HG02759 (cell line): ENCODE measurements around the gene CYBA.

Experiments used
- ATAC-seq: cut with Tn5 transposase; IDR thresholded peaks from one replicate; pipeline ENCODE4 v1.9.1; 2021; ENCODE audit warnings: mild to moderate bottlenecking, moderate library complexity; ENCODE audit not compliant: unreplicated experiment

The CYBA gene

DNA sequence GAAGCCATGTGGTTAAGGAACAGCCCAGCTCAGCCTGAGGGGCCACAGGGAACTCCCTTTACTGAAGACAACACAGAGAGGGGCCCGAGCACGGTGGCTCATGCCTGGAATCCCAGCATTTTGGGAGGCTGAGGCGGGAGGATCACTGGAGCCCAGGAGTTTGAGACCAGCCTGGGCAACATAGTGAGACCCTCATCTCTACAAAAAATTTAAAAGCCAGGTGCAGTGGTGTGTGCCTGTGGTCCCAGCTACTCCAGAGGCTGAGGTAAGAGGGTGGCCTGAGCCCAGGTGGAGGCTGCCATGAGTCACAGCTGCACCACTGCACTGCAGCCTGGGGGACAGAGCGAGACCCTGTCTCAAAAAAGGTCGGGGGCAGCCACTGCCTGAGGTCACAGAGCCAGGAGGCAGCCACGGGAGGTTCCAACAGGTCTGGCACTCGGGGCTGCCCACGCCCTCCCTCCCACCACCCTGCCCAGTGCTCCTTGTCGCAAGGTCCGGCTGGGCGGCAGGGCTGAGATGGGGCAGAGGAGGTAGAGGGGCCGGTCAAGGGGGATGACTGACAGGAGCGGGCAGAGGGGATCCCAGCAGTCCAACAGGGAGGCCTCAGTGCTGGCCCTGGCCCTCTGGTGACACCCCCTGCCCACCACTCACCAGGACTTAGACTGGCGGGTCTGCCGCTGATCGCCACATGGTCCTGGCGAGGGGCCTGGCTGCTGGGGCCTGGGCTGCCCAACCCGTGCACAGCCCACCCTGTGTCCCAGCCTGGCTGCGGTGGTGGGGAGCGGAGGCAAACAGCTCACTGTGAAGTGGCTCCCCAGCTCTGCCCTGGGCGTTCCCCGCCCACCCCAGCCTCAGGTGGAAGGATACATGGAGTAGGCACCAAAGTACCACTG, 3.4 kb downstream of the CYBA start:
- ATAC-seq = no peak

DNA sequence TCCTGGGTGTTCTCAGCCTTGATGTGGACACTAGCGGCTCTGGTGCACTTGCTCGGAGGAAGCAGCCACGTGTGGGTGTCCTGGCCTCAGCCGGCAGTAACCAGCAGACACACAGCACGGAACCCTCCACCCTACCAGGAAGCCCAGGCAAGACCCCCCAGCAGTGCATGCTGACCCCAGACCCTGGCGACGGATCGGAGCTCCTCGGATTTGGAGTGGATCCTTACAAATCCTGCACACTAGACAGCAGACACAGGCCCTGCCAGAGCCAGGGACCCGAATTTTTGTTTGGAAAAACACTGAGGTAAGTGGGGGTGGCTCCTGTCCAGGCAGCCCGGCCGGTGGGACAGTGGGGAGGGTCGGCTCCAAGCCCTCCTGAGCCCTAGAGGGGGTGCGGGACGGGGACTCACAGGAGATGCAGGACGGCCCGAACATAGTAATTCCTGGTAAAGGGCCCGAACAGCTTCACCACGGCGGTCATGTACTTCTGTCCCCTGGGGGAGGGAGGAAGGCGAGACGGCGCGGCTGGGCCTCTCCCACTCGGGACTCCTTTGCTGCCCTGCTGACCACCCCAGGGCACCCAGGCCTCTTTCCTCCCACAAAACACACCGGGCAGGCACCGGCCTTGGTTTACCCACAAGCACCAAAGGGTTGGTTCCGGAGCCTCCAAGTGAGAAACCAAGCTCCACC, 4.4 kb downstream of the CYBA start:
- no peak for ATAC-seq

DNA sequence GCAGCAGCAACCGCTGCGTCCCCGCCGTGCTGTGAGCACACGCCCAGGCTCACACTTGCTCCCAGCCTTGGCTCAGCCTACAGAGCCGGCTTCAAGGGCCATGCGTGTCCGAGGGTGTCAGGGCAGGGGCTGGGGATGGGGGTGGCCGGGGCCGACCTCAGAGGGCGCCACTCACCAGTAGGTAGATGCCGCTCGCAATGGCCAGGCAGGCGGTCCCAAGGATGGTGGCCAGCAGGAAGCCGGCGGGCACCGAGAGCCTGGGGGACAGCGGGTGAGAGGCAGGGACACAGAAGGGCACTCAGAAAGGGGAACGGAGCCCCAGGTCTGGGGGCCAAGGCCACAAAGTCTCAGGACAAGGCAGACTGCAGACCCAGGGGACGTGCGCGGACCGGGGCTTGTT, 4.9 kb downstream of the CYBA start:
- no peak for ATAC-seq

DNA sequence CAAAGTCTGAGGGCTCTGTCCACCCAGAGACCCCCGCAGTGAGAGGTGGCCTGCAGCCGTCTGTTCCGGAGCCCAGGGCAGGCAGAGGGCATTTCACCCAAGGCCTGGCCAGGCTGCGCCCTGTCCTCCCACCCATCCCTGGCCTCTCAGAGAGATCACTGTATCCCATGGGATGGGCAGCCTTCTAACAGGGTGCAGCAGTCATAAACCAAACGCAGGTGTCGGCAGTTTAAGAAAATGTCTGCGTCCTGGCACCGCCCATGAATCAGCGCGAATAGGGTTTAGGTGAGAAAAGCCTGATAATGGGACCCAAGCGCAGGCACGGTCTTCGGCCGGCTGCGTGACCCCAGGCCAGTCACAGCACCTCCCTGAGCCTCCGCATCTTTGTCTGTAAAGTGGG, 5.4 kb downstream of the CYBA start:
- ATAC-seq = no peak

DNA sequence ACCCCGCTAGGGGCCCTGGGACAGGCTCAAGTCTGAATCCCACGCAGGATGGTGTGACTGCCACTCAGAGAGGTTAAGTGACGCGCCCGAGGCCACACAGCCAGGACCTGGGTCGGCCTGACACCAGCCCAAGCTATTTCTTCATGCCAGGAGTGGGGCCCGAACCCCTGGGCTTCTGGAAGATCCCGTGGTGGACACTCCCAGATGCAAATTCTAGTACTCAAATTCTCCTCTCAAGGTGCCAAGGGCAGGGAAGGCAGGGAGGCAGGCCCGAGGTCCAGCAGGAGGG, 7.3 kb downstream of the CYBA start:
- ATAC-seq = no peak

DNA sequence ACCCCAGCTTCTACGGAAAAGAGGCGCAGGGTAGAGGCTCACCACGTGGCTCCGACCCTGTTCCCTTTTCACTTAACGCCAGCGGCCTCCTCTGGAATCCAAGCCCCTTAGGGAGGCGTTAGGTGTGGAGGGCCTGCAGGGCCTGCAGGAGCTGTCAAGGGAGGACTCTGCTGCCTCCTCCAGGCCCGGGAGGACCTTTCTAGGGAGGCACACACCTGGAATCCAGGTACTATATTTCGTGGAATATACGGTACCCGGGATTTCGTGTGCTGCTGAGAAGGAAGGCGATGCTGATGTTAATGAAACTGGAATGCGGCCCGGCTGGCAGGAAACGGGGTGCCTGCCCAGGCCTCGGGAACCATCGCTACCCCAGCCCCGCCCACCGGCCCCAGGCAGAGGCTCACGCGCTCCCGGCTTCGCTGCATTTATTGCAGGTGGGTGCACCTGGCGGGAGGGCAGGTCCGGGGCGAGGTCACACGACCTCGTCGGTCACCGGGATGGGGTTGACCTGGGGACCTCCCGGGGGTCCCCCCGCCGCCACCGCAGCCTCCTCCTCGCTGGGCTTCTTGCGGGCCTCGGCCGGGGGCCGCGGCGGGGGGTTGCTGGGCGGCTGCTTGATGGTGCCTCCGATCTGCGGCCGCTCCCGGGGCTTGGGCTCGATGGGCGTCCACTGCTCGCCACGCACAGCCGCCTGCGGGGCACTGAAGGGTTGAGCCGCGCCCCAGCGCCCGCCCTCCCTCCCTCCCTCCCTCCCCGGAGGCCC, 7.8 kb downstream of the CYBA start:
- ATAC-seq = no peak

DNA sequence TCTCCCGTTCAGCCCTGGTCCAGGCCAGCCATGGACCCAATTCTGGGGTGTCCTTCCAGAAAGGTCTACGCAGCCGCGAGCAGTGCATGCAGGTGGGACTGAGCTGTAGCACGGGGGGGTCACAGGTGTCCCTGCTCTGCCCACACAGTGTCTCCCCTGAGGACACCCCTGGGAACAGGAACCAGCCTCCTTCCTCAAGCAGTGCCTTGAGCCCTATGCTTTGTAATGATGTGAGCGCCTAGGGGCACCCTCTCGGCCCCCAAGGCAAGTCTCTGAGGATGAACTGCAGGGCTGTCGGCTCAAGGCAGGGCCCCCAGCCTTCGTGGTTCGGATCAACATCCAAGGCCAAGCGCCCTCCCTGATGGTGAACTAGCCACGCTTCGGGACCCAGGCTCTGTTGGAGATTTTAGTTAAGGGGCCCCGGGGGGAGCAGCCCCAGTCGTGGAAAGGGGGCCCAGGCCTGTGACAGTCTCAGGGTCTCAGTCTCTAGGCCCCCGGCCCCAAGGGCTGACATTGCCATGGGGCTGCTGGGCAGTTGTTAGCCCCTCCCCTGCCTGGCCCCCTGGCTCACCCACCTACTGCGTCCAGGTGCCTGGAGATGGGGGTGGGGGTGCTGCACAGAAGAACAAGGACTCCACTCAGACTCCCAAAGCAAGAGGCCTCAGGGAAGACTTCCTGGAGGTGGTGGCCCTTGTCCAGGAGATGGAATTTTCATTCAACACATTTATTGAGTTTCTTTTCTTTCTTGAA, 10.2 kb downstream of the CYBA start:
- no peak for ATAC-seq

DNA sequence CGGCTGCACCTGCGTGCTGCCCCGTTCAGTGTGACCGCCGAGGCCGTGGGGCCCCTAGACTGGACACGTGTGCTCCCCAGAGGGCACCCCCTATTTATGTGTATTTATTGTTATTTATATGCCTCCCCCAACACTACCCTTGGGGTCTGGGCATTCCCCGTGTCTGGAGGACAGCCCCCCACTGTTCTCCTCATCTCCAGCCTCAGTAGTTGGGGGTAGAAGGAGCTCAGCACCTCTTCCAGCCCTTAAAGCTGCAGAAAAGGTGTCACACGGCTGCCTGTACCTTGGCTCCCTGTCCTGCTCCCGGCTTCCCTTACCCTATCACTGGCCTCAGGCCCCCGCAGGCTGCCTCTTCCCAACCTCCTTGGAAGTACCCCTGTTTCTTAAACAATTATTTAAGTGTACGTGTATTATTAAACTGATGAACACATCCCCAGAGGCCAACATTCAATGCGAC, 10.8 kb downstream of the CYBA start:
- ATAC-seq = no peak

DNA sequence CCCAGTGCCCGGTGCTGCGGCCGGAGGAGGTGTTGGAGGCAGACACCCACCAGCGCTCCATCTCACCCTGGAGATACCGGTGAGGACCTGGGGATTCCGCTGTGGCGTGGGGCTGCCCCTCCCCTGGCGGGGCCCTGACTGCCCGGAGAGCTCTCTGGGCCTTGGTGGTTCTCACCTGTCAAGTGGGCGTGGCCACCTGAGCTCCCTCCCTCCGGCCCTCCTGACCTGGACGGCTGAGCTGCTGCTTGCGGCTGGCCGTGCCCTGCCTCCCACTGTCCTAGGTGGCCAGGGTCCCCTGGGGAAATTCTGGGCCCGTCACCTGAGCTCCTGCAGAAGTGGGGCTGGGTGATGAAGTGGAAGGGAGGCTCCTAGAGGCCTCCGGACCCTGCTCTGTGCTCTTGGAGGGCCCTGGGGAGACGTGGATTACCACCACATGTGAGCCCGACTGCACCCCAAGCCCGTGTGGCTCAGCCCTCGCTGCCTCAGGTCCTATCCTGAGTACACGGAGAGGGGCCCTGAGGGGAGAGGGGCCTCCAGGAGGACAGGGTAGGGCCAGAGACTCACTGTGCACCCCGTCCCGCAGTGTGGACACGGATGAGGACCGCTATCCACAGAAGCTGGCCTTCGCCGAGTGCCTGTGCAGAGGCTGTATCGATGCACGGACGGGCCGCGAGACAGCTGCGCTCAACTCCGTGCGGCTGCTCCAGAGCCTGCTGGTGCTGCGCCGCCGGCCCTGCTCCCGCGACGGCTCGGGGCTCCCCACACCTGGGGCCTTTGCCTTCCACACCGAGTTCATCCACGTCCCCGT, 11.4 kb downstream of the CYBA start:
- ATAC-seq = no peak

DNA sequence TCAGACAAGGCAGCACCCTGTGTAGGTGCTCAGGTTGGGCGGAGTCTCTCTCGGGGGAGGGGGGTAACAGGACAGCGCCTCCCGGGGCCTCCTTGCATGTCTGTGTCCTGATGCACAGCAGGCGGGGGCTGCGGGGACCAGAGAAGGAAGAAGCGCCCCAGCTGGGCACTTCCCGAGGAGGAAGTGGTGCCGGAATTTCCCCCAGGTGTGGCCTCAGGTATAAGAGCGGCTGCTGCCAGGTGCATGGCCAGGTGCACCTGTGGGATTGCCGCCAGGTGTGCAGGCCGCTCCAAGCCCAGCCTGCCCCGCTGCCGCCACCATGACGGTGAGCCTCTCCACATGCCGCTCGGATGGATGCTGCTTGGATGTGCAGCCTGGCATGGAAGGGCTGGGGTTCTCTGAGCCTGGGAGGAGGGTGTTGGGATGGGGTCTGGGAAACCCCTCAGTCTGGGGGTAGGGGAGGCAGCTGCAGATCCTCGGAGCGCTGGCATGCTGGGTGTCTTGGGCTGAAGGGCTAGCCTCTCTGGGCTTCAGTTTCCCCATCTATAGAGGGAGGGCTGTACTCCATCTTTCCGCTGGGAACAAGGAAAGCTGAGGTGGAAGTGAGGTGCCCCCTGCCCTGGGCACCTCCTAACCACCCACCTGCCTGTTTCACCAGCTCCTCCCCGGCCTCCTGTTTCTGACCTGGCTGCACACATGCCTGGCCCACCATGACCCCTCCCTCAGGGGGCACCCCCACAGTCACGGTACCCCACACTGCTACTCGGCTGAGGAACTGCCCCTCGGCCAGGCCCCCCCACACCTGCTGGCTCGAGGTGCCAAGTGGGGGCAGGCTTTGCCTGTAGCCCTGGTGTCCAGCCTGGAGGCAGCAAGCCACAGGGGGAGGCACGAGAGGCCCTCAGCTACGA, 12.3 kb downstream of the CYBA start, which contains the start of gene IL17C:
Gene IL17C (plus strand): TSS at position 250 of the 908 bp plus-strand sequence. CDS start 70 bp downstream, at position 320.
- ATAC-seq = no peak

DNA sequence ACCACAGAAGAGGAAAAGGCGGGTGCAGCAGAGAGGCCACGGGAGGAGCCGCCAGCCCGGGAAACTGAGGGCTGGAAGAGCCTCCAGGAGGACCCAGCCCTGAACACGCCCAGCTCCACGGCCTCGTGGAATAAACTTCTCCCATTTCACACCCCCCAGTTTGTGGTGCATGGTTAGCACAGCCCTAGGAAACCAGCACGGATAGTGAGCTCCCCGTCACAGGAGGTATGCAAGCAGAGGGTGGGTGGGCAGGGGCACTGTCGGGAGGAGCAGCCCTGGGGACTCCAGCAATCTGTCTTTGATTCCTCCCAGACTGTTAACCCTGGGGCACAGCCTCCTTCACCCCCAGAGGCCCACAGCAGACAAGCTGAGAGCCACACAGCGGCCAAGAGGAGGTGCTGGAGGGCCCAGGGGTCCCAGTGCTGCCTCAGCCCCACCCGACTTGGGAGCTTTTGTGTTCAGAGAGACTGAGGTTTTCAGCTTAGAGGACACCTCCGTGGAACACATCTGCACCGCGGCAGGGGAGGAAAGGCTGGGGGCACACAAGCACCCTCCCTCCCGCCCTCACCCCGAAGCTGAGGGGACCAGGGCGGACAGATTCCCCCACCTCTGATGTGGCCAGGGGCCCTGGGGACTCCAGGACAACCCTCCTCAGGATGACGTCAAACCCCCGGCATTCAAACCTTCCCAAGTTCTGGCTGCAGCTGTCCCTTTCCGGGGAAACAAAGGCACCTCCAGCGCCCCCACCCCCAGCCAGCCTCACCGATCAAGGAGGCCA, 14.2 kb downstream of the CYBA start:
- ATAC-seq = no peak

DNA sequence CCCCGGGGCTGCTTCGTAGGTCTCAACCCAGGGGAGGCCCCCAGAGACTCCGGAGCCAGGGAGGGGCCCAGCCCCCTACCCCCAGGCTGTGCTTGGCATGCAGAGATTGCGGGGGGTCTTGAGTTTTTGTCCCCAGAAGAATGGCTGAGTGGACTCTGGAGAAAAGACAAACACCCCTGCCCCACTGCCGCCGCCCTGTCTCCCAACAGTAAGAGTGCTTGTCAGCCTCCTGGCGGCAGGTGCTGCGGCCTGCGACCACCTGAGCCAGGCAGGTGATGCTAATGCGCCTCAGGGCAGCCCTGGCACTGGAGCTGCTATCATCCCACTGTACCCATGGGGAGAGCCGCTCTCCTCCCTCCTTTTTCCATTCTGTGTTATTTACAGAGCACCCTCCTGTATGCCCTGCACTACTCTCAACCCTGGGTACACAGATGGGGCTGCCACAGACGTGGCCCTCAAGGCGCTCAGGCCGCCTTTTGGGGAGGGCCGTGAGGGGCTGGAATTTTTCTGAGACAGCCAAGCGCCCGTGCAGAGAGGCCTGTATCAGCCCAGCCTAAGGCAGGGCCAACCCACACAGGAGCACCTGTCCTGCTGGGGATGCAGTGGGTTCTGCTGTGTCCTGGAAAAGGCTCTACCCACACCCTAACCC, 15.1 kb downstream of the CYBA start:
- no peak for ATAC-seq

DNA sequence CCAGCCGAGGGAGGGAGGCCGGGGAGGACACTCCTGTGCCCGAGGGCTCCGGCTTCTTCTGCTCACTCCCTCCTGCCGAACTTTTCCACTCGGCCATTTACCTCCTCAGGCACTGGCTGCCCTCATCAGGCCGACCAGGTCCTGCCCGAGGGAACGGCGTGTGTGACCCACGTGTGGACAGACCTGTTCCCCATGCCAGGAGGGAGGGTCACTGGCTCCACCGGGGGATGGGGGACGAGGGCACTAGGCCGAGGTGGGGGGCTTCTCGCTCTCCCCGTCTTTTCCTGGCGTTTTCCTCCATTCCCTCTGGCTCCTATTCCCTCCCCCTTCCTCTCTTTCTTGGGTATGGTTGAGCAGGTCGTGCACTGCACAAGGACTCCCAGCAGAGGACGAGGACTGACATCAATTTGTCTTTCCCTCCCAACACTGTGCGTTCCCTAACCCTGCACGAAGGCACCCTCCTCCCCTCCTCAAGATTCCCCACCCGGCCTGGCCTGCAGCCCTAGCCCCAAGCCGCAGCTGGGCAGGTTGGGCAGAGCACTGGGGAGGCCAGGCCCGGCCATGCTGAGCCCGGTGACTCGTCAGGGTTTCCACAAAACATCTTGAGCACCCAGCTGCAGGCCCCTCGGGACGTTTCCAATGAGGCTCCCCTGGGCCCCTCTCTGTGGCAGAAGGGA, 15.7 kb downstream of the CYBA start:
- ATAC-seq = no peak

DNA sequence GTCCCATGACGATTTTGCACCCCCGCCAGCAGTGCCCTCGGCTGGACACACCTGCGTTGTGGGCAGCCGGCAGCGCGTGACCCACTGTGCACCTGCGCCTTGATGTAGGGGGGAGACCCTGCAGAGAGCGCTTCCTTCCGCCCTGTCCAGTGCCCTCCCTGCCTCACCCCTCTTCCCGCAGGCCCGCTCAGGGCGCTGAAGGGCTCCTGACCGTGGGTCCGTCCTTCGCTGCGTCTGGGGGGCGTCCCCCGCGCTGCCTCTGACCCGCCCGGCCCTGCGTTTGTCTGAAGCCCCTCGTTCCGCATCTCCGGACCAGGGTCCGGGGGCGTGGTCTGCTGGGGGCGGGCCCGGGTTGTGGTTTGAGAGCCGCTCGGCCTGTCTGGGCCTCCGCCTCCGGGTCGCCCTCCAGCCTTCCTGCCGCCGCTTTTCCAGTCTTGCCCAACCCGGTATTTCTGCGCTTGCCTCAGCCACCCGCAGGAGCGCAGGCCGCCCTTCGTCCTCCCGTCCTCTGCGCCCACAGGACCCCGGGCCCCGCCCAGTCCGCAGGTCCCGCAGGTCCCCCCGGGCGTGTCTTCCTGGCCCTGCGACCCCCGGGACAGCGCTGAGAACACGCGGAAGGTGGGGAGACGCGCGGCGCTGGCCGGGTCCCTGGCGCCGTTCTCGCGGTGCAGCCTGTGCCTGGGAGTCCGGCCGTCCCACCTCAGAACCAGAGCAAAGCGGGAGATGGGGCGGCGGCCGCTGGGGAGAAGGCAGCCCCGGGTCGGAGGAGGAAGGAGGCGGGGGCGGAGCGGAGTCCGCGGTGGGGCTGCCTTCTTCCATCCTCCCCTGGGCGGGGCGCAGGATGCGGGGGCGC, 16.5 kb downstream of the CYBA start:
- ATAC-seq = peak; percentile 62

DNA sequence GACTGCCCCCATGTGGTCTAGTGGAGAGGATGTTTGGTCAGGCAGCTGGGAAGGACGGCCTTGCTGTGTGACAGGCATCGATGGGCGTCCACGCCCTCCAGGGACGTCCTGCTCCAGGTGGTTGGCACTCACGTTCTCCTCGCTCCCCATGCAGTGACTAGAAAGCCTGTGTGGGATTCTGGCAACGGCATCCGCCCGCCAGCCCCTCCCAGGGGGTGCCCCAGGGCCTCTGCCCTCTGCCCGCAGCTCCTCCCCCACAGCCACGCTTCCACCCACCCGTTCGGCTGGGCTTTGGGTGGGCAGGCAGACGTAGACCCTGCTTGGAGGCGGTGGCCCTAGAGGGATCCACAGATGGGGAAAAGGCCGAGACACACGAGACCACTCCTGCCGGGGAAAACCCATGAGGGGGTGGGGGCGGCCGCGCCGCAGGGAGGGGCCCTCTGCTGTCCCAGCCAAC, 17.1 kb downstream of the CYBA start:
- peak; percentile 36 for ATAC-seq

DNA sequence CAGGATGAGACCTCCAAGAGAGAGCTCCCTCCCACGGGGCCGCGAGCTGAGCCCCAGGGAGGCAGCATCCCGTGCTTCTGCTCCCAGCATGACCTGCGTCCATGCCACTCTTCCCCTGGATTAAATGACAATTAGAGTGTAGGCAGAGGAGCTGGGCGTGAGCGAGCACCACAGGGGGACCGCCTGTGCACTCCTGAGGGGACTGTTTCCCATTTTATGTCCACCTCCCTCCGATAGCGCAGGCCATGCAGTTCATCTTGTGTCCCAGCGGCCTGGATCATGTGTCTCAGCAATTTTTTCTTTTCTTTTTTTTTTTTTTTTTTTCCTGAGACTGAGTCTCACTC, 18.3 kb downstream of the CYBA start:
- no peak for ATAC-seq
